GM23338 (cell line): ENCODE data around the gene RNF220. TPM values are rescaled to one million over a fixed set of nuclear protein-coding genes. Genes with fewer than 3 reads are reported as not detected.

Experiments used
- ATAC-seq: fragments of 200-7000 bp; cut with Tn5 transposase; 3 replicates; pipeline ENCODE4 v1.9.1; 2020
- DNase-seq: peaks from one replicate; pipeline ENCODE4 v3.0.0-alpha.2; 2015; ENCODE audit warnings: low spot score
- H2AFZ ChIP-seq: fragments of 200-600 bp; sonication (generic); 2 replicates; pipeline ENCODE4 v1.8.0; 2016; ENCODE audit warnings: antibody characterized with exemption, mild to moderate bottlenecking, moderate library complexity
- H3F3A ChIP-seq: fragments of 200-600 bp; sonication (generic); replicated peaks from 2 replicates; pipeline ENCODE4 v1.8.0; 2017; ENCODE audit warnings: antibody characterized with exemption, mixed run types, low read depth
- H3K27ac ChIP-seq: fragments of 200-600 bp; sonication (generic); 2 replicates; pipeline ENCODE4 v1.6.1; 2016; ENCODE audit warnings: low read depth
- H3K27me3 ChIP-seq: fragments of 200-600 bp; sonication (generic); 2 replicates; pipeline ENCODE4 v1.8.0; 2016; ENCODE audit warnings: mild to moderate bottlenecking, mixed run types, moderate library complexity; ENCODE audit not compliant: insufficient read depth
- H3K36me3 ChIP-seq: fragments of 200-600 bp; sonication (generic); 2 replicates; pipeline ENCODE4 v1.8.0; 2016; ENCODE audit warnings: mild to moderate bottlenecking; ENCODE audit not compliant: insufficient read depth
- H3K4me1 ChIP-seq: fragments of 200-600 bp; sonication (generic); 2 replicates; pipeline ENCODE4 v1.8.0; 2016; ENCODE audit warnings: mild to moderate bottlenecking, moderate library complexity; ENCODE audit not compliant: insufficient read depth
- H3K4me2 ChIP-seq: fragments of 200-600 bp; sonication (generic); 2 replicates; pipeline ENCODE4 v1.7.1; 2017; ENCODE audit warnings: mixed run types
- H3K4me3 ChIP-seq: fragments of 200-600 bp; sonication (generic); 2 replicates; pipeline ENCODE4 v1.6.1; 2016; ENCODE audit warnings: mixed run types
- H3K79me2 ChIP-seq: fragments of 200-600 bp; sonication (generic); replicated peaks from 2 replicates; pipeline ENCODE4 v1.8.0; 2017; ENCODE audit warnings: mild to moderate bottlenecking; ENCODE audit not compliant: insufficient read depth
- H3K9me2 ChIP-seq: fragments of 200-600 bp; sonication (generic); 2 replicates; pipeline ENCODE4 v1.8.0; 2017; ENCODE audit not compliant: insufficient read depth
- H4K20me1 ChIP-seq: fragments of 200-600 bp; sonication (generic); replicated peaks from 2 replicates; pipeline ENCODE4 v1.8.0; 2017; ENCODE audit warnings: mild to moderate bottlenecking; ENCODE audit not compliant: insufficient read depth
- H3K27ac Mint-ChIP-seq: 2 replicates; pipeline ENCODE4 v1.8.0; 2020; ENCODE audit warnings: inconsistent platforms, mild to moderate bottlenecking, moderate library complexity, mixed read lengths
- H3K27me3 Mint-ChIP-seq: 3 replicates; pipeline ENCODE4 v1.8.0; 2022; ENCODE audit warnings: low read depth, mild to moderate bottlenecking, moderate library complexity, mixed read lengths, inconsistent platforms; ENCODE audit not compliant: insufficient read depth, poor library complexity
- H3K36me3 Mint-ChIP-seq: 3 replicates; pipeline ENCODE4 v1.8.0; 2021; ENCODE audit warnings: low read depth, mild to moderate bottlenecking, inconsistent platforms, moderate library complexity, mixed read lengths
- H3K4me1 Mint-ChIP-seq: 3 replicates; pipeline ENCODE4 v1.8.0; 2020; ENCODE audit warnings: mild to moderate bottlenecking, inconsistent platforms, mixed read lengths
- H3K4me3 Mint-ChIP-seq: 3 replicates; pipeline ENCODE4 v1.8.0; 2021; ENCODE audit warnings: moderate library complexity, mild to moderate bottlenecking, inconsistent platforms, mixed read lengths
- H3K9me3 Mint-ChIP-seq: 3 replicates; pipeline ENCODE4 v1.8.0; 2020; ENCODE audit warnings: moderate library complexity, mild to moderate bottlenecking, inconsistent platforms, mixed read lengths
- CREB1 ChIP-seq: fragments of 250-450 bp; sonication (Bioruptor Pico); IDR thresholded peaks from 2 replicates; pipeline ENCODE4 v1.5.0; 2020; ENCODE audit warnings: low read depth, mild to moderate bottlenecking, moderate library complexity
- ETS1 ChIP-seq: IDR thresholded peaks from 2 replicates; pipeline ENCODE4 v1.6.1; 2016; ENCODE audit warnings: antibody characterized with exemption
- EZH2 ChIP-seq: fragments of 200-600 bp; sonication (generic); IDR thresholded peaks from one replicate; pipeline ENCODE4 v1.8.0; 2017; ENCODE audit warnings: antibody characterized with exemption, mild to moderate bottlenecking, low read depth; ENCODE audit not compliant: unreplicated experiment
- JUNB ChIP-seq: IDR thresholded peaks from one replicate; pipeline ENCODE4 v1.6.1; 2016; ENCODE audit warnings: antibody characterized with exemption; ENCODE audit not compliant: unreplicated experiment
- NANOG ChIP-seq: IDR thresholded peaks from 2 replicates; pipeline ENCODE4 v1.6.1; 2016; ENCODE audit warnings: antibody characterized with exemption, borderline replicate concordance
- POLR2AphosphoS5 ChIP-seq: IDR thresholded peaks from 2 replicates; pipeline ENCODE4 v1.6.1; 2016; ENCODE audit warnings: antibody characterized with exemption, low read depth
- REST ChIP-seq: IDR thresholded peaks from one replicate; pipeline ENCODE4 v1.6.1; 2018; ENCODE audit warnings: antibody characterized with exemption; ENCODE audit not compliant: unreplicated experiment
- ZNF114 ChIP-seq: fragments of 250-450 bp; sonication (Bioruptor Pico); IDR thresholded peaks from 2 replicates; pipeline ENCODE4 v1.5.0; 2020; ENCODE audit warnings: mild to moderate bottlenecking, moderate library complexity
- ZNF331 ChIP-seq: fragments of 250-450 bp; sonication (Bioruptor Pico); IDR thresholded peaks from 2 replicates; pipeline ENCODE4 v1.5.0; 2020; ENCODE audit warnings: low read depth, mild to moderate bottlenecking, moderate library complexity
- ZNF462 ChIP-seq: fragments of 250-450 bp; sonication (Bioruptor Pico); IDR thresholded peaks from 2 replicates; pipeline ENCODE4 v1.5.0; 2020; ENCODE audit warnings: mild to moderate bottlenecking, moderate library complexity
- polyA plus RNA-seq: library from polyadenylated mRNA; unstranded; fragments of >200 nt; fragmentation: Nextera tagmentation; extraction: Ambion mirVana; gene quantifications from 2 replicates; pipeline ENCODE4 v1.2.1, GENCODE V29; 2016
- total RNA-seq: library from RNA; depleted of rRNA; stranded (reverse); fragments of >200 nt; shearing (Covaris generic); gene quantifications from 2 replicates; pipeline ENCODE4 v1.2.3, GENCODE V29; 2014

Gene RNF220
- total and polyA plus RNA-seq, 2 experiments from 2014 or later, result 72.8 to 168 TPM

- no peak overlapping the region for H3K27ac Mint-ChIP-seq
These were observed 106.7 kb downstream of the RNF220 start for GRCh38 chr1:44511769-44512168.

GRCh38 chr1:44512313-44512885 is 107.3 kb downstream of the RNF220 start:
- Histone ChIP-seq H3K4me1 (peaks cover 43% of the 10 kb centered on the region), H3K27ac (no peak overlapping the region)
- H3K36me3 Mint-ChIP-seq, result no peaks in the 10 kb centered on the region; the same call in 2 of the 3 replicates
- TF ChIP-seq CREB1, result no peak
- no peak for TF ChIP-seq ZNF462 (CRISPR knock-in tag)
- TF ChIP-seq ZNF114, result no peak
- no peak for TF ChIP-seq JUNB
- no peak for TF ChIP-seq REST
- no peak for TF ChIP-seq EZH2
- no peak for TF ChIP-seq ETS1
- no peak for TF ChIP-seq ZNF331 (CRISPR knock-in tag)
- no peak for TF ChIP-seq POLR2AphosphoS5
- TF ChIP-seq NANOG, result no peak

More at GRCh38 chr1:44511769-44512168, 106.7 kb downstream of the RNF220 start:
- no peak for TF ChIP-seq EZH2
- TF ChIP-seq NANOG, result no peak
- H4K20me1 ChIP-seq, result no peaks in the 10 kb centered on the region
- peaks cover 18% of the 10 kb centered on the region for H3K79me2 ChIP-seq
- H3K4me3 ChIP-seq, result no peak overlapping the region
- H3K4me1 ChIP-seq, result peaks cover 49% of the 10 kb centered on the region
- no peaks in the 10 kb centered on the region for H3K27me3 ChIP-seq
- peaks cover 4% of the 10 kb centered on the region for H3K9me2 ChIP-seq
- Mint-ChIP-seq H3K9me3 (no peaks in the 10 kb centered on the region), H3K4me1 (peaks cover 55% of the 10 kb centered on the region), H3K27me3 (peaks cover 26% of the 10 kb centered on the region), H3K36me3 (no peaks in the 10 kb centered on the region), H3K4me3 (no peak overlapping the region)
- H3K27ac ChIP-seq, result no peak overlapping the region
- ATAC-seq, result no peak
- H3F3A ChIP-seq, result 0 out of 2 replicates have a peak, but pooled peaks cover 2% of the 10 kb centered on the region
- 0 out of 2 replicates have a peak overlapping the region, but pooled peaks have one; percentile 35 for H3K4me2 ChIP-seq
- H2AFZ ChIP-seq, result no peak overlapping the region
- no peaks in the 10 kb centered on the region for H3K36me3 ChIP-seq
- no peak for DNase-seq

More at GRCh38 chr1:44512313-44512885, 107.3 kb downstream of the RNF220 start:
- Mint-ChIP-seq H3K4me1 (peaks cover 50% of the 10 kb centered on the region), H3K4me3 (no peak overlapping the region), H3K9me3 (no peaks in the 10 kb centered on the region), H3K27ac (no peak overlapping the region), H3K27me3 (peaks cover 21% of the 10 kb centered on the region)
- 0 out of 2 replicates have a peak, but pooled peaks cover 2% of the 10 kb centered on the region for H3F3A ChIP-seq
- H3K79me2 ChIP-seq, result peaks cover 18% of the 10 kb centered on the region
- H3K4me3 ChIP-seq, result no peak overlapping the region
- DNase-seq (no peak), ATAC-seq (no peak)
- H3K4me2 ChIP-seq, result 0 out of 2 replicates have a peak overlapping the region, but pooled peaks have one; percentile 35
- H4K20me1 ChIP-seq, result no peaks in the 10 kb centered on the region
- H3K27me3 ChIP-seq, result no peaks in the 10 kb centered on the region
- H3K9me2 ChIP-seq, result no peaks in the 10 kb centered on the region; the same call in 1 of the 2 replicates
- H3K36me3 ChIP-seq, result no peaks in the 10 kb centered on the region
- no peak overlapping the region for H2AFZ ChIP-seq
